Prostate gland (tissue), 2 donors: ENCODE data around the gene FAM174A.

ENCODE experiments used
- CTCF ChIP-seq, 4 experiments: fragments of 200-600 bp in 2 of 4; fragments of 450-650 bp in 2 of 4; sonication (generic) in 2 of 4; IDR thresholded peaks; 1 replicate in 3 of 4; 2 replicates in 1 of 4; pipeline ENCODE4 v1.5.1; 2016 to 2019; ENCODE audit warnings: antibody characterized with exemption in 4 of 4, mild to moderate bottlenecking in 2 of 4, moderate library complexity in 2 of 4
- POLR2A ChIP-seq: fragments of 450-650 bp; IDR thresholded peaks from one replicate; pipeline ENCODE4 v1.6.1; 2016; ENCODE audit warnings: antibody characterized with exemption, mild to moderate bottlenecking

- TF ChIP-seq CTCF (IDR thresholded peaks at IDR 0.05) (no peak), POLR2A (no peak)
These were observed 17.7 kb upstream of the FAM174A start for GRCh38 chr5:100517301-100517974.
